GM12874 (cell line): Measurements from ENCODE around the gene GPR180.

Experiments used
- TF ChIP-seq, protein P1 (sequence below): IDR thresholded peaks from 2 replicates; pipeline ENCODE4 v1.5.1; 2011; ENCODE audit warnings: low read depth, mild to moderate bottlenecking, control low read depth, low read length, moderate library complexity; ENCODE audit not compliant: insufficient read depth

GPR180 gene

DNA sequence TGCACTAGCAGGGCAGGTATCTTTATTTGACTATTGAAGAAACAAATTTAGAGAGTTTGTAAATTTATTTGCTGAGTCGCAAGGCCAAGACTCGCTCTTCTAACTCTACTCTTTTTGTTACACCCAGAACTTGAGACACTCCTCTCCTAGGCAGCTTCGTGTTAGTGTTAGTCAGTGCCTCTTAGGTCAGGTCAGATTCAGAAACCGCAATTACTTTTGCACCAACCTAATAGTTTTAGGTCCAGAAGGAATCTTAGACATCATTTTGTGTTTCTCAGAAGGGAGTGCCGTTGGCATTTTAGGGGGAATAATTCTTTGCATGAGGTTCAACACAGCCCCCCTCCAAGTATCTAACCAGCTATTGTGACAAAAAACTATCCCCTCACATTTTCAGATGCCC lies 8.8 kb downstream of the GPR180 start:
- TF ChIP-seq, protein P1, sequence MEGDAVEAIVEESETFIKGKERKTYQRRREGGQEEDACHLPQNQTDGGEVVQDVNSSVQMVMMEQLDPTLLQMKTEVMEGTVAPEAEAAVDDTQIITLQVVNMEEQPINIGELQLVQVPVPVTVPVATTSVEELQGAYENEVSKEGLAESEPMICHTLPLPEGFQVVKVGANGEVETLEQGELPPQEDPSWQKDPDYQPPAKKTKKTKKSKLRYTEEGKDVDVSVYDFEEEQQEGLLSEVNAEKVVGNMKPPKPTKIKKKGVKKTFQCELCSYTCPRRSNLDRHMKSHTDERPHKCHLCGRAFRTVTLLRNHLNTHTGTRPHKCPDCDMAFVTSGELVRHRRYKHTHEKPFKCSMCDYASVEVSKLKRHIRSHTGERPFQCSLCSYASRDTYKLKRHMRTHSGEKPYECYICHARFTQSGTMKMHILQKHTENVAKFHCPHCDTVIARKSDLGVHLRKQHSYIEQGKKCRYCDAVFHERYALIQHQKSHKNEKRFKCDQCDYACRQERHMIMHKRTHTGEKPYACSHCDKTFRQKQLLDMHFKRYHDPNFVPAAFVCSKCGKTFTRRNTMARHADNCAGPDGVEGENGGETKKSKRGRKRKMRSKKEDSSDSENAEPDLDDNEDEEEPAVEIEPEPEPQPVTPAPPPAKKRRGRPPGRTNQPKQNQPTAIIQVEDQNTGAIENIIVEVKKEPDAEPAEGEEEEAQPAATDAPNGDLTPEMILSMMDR, result no peak

DNA sequence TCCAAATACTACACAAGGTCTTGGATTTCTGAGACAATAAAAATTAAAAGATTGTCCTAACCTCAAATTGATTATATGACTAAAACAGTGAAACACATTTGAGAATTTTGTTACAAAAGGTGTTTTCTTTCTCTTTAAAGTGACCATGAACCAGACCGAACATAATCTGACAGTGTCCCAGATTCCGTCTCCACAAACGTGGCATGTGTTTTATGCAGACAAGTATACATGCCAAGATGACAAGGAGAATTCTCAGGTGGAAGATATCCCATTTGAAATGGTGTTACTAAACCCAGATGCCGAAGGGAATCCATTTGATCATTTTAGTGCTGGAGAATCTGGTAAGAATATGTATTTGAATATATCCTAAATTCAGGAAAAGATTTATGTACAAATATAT lies 10.4 kb downstream of the GPR180 start:
- TF ChIP-seq, protein P1, result no peak

DNA sequence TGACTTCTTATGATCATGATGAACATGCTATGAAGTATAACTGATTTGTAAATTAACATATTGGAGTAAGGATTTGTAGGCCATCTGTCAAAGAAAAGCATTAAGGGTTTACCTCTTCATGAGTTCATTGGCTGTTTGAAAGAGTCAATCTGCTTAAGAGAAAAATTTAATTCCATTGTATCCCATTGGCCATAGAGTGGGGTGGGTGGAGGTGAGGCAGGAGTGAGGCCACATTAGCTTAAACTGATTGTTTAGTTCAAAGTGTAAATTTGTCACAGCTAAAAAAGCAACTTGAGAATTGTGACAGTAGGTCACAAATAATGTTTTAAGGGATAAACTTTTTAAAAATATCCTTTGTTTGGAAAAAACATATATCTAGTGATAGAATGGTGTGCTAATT lies 11.4 kb downstream of the GPR180 start:
- TF ChIP-seq, protein P1, result no peak

- TF ChIP-seq, protein P1, result peak; percentile 26; the same call in 1 of the 2 replicates
Observed at GRCh38 chr13:94617389-94618000, 15.8 kb downstream of the GPR180 start.

DNA sequence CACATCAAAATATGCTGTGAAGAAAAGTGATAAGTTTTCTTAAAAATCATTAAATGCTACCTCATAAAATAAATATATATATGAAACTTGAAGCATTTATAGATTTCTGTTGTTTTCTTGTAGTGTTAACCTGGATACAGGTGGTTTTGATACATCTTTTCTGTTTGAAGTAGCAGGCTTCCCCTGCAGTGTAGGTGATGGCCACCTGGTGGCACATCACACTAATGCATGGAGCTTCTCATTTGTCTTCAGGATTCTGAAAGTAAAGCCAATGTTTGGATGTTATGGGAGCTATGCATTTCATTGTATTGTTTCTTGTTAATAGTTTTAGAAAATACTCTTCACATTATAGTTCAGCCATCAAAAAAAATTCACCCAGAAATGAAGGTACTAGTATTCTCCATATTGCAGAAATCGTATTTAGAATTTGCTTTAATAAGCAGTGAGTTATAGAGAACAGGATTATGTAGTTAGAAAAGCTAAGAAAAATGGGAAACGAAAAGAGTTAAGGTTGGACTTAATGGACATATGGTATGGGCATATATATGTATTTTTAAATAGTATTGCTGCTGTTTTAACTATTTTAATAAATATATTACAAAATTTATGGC lies 18.7 kb downstream of the GPR180 start:
- TF ChIP-seq, protein P1, result peak; percentile 69

DNA sequence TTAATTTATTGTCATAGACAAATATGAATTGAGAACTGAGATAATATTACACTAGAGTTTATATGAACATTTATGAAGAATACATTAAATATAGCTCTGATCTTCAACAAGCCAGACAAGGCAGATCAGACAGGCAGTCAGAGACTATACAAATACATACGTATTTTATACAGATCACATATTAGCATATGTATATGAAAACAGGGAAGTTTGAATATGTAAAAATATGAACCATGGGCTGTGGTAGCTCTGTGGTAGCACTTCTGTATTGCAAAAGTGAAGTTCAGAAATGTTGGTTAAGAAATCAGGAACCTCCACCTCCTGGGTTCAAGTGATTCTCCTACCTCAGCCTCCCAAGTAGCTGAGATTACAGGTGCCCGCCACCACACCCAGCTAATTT lies 20.7 kb downstream of the GPR180 start:
- TF ChIP-seq, protein P1, result no peak

DNA sequence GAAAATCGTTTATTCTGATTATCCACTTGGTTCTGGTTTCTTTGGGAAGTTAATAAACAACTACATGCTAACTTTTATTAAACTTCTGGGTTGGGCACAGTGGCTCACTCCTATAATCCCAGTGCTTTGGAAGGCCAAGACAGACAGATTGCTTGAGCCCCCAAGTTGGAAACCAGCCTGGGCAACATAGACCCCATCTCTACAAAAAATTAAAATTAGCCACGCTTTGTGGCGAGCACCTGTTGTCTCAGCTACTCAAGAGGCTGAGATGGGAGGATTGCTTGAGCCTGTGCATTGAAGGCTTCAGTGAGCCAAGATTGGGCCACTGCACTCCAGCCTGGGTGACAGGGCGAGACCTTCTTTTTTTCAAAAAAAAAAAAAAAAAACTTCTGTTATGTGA lies 21.7 kb downstream of the GPR180 start:
- TF ChIP-seq, protein P1, result no peak
